Endothelial cell of umbilical vein (primary cell): ENCODE data around the gene PCSK6. TPM values are rescaled to one million over a fixed set of nuclear protein-coding genes. Genes with fewer than 3 reads are reported as not detected.

Source experiments
- BruUV-seq: library from RNA; stranded (reverse); fragments of 400-500 nt; replicated peaks from 2 replicates; lab custom pipeline; 2021; lab: Mats Ljungman, UMichigan
- CTCF ChIA-PET: fragments of 300-600, 350-600 bp; sonication (Branson Sonifier 250); formaldehyde crosslinking; loops from one replicate; lab custom pipeline; 2021; ENCODE audit warnings: antibody characterized with exemption, inconsistent platforms; lab: Charles Lee
- POLR2A ChIA-PET: fragments of 300-600, 350-600 bp; sonication (Branson Sonifier 250); formaldehyde crosslinking; loops from one replicate; lab custom pipeline; 2021; ENCODE audit warnings: antibody characterized with exemption, inconsistent platforms; lab: Charles Lee
- DNase-seq: peaks from one replicate; pipeline ENCODE4 v3.0.0-alpha.2; 2011; ENCODE audit warnings: low read depth, low spot score
- FAIRE-seq: peaks from 2 replicates; lab custom pipeline; 2011; peaks lifted over from hg19 to GRCh38; lab: Jason Lieb, UNC
- H2AFZ ChIP-seq: 2 replicates; pipeline ENCODE4 v1.6.0; 2012; ENCODE audit warnings: low read depth, low read length, control low read depth, inconsistent platforms
- H3K27ac ChIP-seq: 2 replicates; pipeline ENCODE4 v1.5.1; 2011; ENCODE audit warnings: low read depth, mild to moderate bottlenecking, control low read depth, low read length, moderate library complexity; ENCODE audit not compliant: insufficient read depth
- H3K27me3 ChIP-seq, 2 experiments: 2 replicates each; pipeline versions ENCODE4 v1.6.0 to v1.6.1; 2011; ENCODE audit warnings: low read length in 2 of 2, mixed read lengths in 1 of 2; ENCODE audit not compliant: control insufficient read depth in 2 of 2, insufficient read depth in 2 of 2
- H3K36me3 ChIP-seq, 2 experiments: 2 replicates in 1 of 2; 3 replicates in 1 of 2; pipeline ENCODE4 v1.5.1; 2011; ENCODE audit warnings: low read length in 2 of 2, mild to moderate bottlenecking in 1 of 2, moderate library complexity in 1 of 2; ENCODE audit not compliant: control insufficient read depth in 2 of 2, insufficient read depth in 2 of 2; ENCODE audit errors: extremely low read depth in 1 of 2
- H3K4me1 ChIP-seq: 3 replicates; pipeline ENCODE4 v1.5.1; 2011; ENCODE audit warnings: mild to moderate bottlenecking, low read length; ENCODE audit not compliant: control insufficient read depth, insufficient read depth; ENCODE audit errors: extremely low read depth
- H3K4me2 ChIP-seq: 2 replicates; pipeline ENCODE4 v1.6.1; 2011; ENCODE audit warnings: low read length, control low read depth, mixed read lengths; ENCODE audit not compliant: insufficient read depth
- H3K4me3 ChIP-seq, 3 experiments: fragments of 200-600 bp in 1 of 3; sonication (generic), shearing (Covaris generic) in 1 of 3; replicated peaks in 1 of 3; 2 replicates each; pipeline ENCODE4 v1.5.1; 2011 to 2016; ENCODE audit warnings: control low read depth in 3 of 3, low read length in 3 of 3, mild to moderate bottlenecking in 2 of 3, inconsistent platforms in 1 of 3, low read depth in 1 of 3, moderate library complexity in 1 of 3; ENCODE audit not compliant: insufficient read depth in 1 of 3
- H3K79me2 ChIP-seq: 2 replicates; pipeline ENCODE4 v1.6.0; 2012; ENCODE audit warnings: low read length, inconsistent platforms; ENCODE audit not compliant: control insufficient read depth, insufficient read depth
- H3K9ac ChIP-seq: replicated peaks from 2 replicates; pipeline ENCODE3; 2011; ENCODE audit warnings: low read length, control low read depth; ENCODE audit not compliant: insufficient read depth; ENCODE audit errors: extremely low read depth
- H3K9me1 ChIP-seq: replicated peaks from 3 replicates; pipeline ENCODE4 v1.6.0; 2011; ENCODE audit warnings: mild to moderate bottlenecking, low read length; ENCODE audit not compliant: control insufficient read depth, insufficient read depth; ENCODE audit errors: extremely low read depth
- H3K9me3 ChIP-seq: replicated peaks from 2 replicates; pipeline ENCODE4 v1.5.1; 2012; ENCODE audit warnings: low read length, inconsistent platforms; ENCODE audit not compliant: control insufficient read depth, insufficient read depth
- H4K20me1 ChIP-seq: replicated peaks from 2 replicates; pipeline ENCODE3; 2011; ENCODE audit warnings: mild to moderate bottlenecking, low read length; ENCODE audit not compliant: control insufficient read depth, insufficient read depth; ENCODE audit errors: extremely low read depth
- EZH2 ChIP-seq: IDR thresholded peaks from 2 replicates; pipeline ENCODE4 v1.6.1; 2012; ENCODE audit warnings: borderline replicate concordance, low read depth, mild to moderate bottlenecking, moderate library complexity, low read length, inconsistent platforms; ENCODE audit not compliant: severe bottlenecking
- FOS ChIP-seq: IDR thresholded peaks from 2 replicates; pipeline ENCODE4 v1.6.1; 2011; ENCODE audit warnings: mild to moderate bottlenecking, low read length, moderate library complexity, borderline replicate concordance; ENCODE audit not compliant: insufficient read depth
- GATA2 ChIP-seq: IDR thresholded peaks from 2 replicates; pipeline ENCODE4 v1.7.0; 2011; ENCODE audit warnings: low read depth, mild to moderate bottlenecking, moderate library complexity, mixed read lengths, low read length; ENCODE audit not compliant: insufficient read length, insufficient read depth
- JUN ChIP-seq: IDR thresholded peaks from 2 replicates; pipeline ENCODE4 v1.6.1; 2011; ENCODE audit warnings: borderline replicate concordance, low read depth; ENCODE audit not compliant: insufficient read length, insufficient read depth
- MAX ChIP-seq: IDR thresholded peaks from 2 replicates; pipeline ENCODE4 v1.6.1; 2011; ENCODE audit not compliant: insufficient read depth, insufficient read length
- MYC ChIP-seq: IDR thresholded peaks from one replicate; pipeline ENCODE4 v1.6.1; 2011; ENCODE audit warnings: mild to moderate bottlenecking, low read depth, low read length
- POLR2A ChIP-seq: IDR thresholded peaks from 2 replicates; pipeline ENCODE4 v1.6.1; 2012; ENCODE audit warnings: low read depth, mild to moderate bottlenecking, control low read depth, low read length
- POLR2AphosphoS5 ChIP-seq: IDR thresholded peaks from 2 replicates; pipeline ENCODE4 v1.6.1; 2012; ENCODE audit warnings: low read depth, mild to moderate bottlenecking, control low read depth, low read length, moderate library complexity; ENCODE audit not compliant: insufficient read depth
- dilution Hi-C: fragments of 300-500 bp; cut with MboI; formaldehyde crosslinking; loops from one replicate; pipeline ENCODE4 v1.15.0; 2019; ENCODE audit warnings: low sequenced_read_pairs; ENCODE audit not compliant: extremely low pct_ligation_motif_present
- intact Hi-C: fragments of 100-400 bp; cut with micrococcal nuclease; formaldehyde crosslinking; loops from one replicate; pipeline ENCODE4 v1.10.0; 2022
- polyA plus RNA-seq, 4 experiments: library from polyadenylated mRNA; depleted of rRNA in 3 of 4; stranded (reverse) in 3 of 4; unstranded in 1 of 4; fragments of >200 nt; gene quantifications; 2 replicates each; pipeline versions ENCODE4 v1.2.1 to v1.2.3, GENCODE V29; 2011 to 2012; ENCODE audit warnings: missing spikeins in 1 of 4
- total RNA-seq: library from RNA; stranded (reverse); gene quantifications from 2 replicates; pipeline ENCODE4 v1.2.3, GENCODE V29; 2021
- TF ChIP-seq, protein P1 (sequence below), 2 donors: IDR thresholded peaks; 1 replicate in 1 of 2; 2 replicates in 1 of 2; pipeline ENCODE4 v1.5.1; 2011; ENCODE audit warnings: low read length in 2 of 2, mild to moderate bottlenecking in 2 of 2, moderate library complexity in 2 of 2, control low read depth in 1 of 2, inconsistent platforms in 1 of 2, low read depth in 1 of 2; ENCODE audit not compliant: insufficient read depth in 1 of 2; ENCODE audit errors: extremely low read depth in 1 of 2

The PCSK6 gene
- total and polyA plus RNA-seq, 2 donors (not counting 3 experiments of a cell fraction or from before 2014, with no cell fraction given) = 0.18 to 0.69 TPM

- ChIA-PET CTCF (no interaction called here), POLR2A (no interaction called here)
- H3K4me3 ChIP-seq = no peak overlapping the region
- no peaks in the 10 kb centered on the region for H3K4me1 ChIP-seq
- no peaks in the 10 kb centered on the region for H3K79me2 ChIP-seq
- no peak overlapping the region for H3K9ac ChIP-seq
- H2AFZ ChIP-seq = no peak overlapping the region
- TF ChIP-seq FOS (no peak), MAX (no peak), GATA2 (no peak), POLR2A (no peak), JUN (no peak), MYC (no peak), EZH2 (no peak), POLR2AphosphoS5 (no peak)
- TF ChIP-seq, protein P1, sequence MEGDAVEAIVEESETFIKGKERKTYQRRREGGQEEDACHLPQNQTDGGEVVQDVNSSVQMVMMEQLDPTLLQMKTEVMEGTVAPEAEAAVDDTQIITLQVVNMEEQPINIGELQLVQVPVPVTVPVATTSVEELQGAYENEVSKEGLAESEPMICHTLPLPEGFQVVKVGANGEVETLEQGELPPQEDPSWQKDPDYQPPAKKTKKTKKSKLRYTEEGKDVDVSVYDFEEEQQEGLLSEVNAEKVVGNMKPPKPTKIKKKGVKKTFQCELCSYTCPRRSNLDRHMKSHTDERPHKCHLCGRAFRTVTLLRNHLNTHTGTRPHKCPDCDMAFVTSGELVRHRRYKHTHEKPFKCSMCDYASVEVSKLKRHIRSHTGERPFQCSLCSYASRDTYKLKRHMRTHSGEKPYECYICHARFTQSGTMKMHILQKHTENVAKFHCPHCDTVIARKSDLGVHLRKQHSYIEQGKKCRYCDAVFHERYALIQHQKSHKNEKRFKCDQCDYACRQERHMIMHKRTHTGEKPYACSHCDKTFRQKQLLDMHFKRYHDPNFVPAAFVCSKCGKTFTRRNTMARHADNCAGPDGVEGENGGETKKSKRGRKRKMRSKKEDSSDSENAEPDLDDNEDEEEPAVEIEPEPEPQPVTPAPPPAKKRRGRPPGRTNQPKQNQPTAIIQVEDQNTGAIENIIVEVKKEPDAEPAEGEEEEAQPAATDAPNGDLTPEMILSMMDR (IDR thresholded peaks at IDR 0.05; ENCODE audit: extremely low read depth in 1 of 2, insufficient read depth in 1 of 2, low read depth in 1 of 2, low read length in 2 of 2) = no peak
- intact Hi-C loops (no loop called here), dilution Hi-C loops (no loop called here)
- no peak overlapping the region for H3K4me2 ChIP-seq
- H3K27me3 ChIP-seq = no peaks in the 10 kb centered on the region
- H4K20me1 ChIP-seq = no peaks in the 10 kb centered on the region
- no peaks in the 10 kb centered on the region for H3K36me3 ChIP-seq
- BruUV-seq = no TSS peak
- FAIRE-seq (no peak), DNase-seq (no peak)
- no peak overlapping the region for H3K27ac ChIP-seq
- no peaks in the 10 kb centered on the region for H3K9me1 ChIP-seq
- H3K9me3 ChIP-seq = no peaks in the 10 kb centered on the region
Measured at GRCh38 chr15:101406036-101406435, 83.5 kb downstream of the PCSK6 start.
